GM21576 (cell line): ENCODE results near the gene CUEDC2.

Experiments used
- ATAC-seq: cut with Tn5 transposase; IDR thresholded peaks from one replicate; pipeline ENCODE4 v1.9.1; 2021; ENCODE audit warnings: mild to moderate bottlenecking, moderate library complexity; ENCODE audit not compliant: unreplicated experiment

Gene CUEDC2

DNA sequence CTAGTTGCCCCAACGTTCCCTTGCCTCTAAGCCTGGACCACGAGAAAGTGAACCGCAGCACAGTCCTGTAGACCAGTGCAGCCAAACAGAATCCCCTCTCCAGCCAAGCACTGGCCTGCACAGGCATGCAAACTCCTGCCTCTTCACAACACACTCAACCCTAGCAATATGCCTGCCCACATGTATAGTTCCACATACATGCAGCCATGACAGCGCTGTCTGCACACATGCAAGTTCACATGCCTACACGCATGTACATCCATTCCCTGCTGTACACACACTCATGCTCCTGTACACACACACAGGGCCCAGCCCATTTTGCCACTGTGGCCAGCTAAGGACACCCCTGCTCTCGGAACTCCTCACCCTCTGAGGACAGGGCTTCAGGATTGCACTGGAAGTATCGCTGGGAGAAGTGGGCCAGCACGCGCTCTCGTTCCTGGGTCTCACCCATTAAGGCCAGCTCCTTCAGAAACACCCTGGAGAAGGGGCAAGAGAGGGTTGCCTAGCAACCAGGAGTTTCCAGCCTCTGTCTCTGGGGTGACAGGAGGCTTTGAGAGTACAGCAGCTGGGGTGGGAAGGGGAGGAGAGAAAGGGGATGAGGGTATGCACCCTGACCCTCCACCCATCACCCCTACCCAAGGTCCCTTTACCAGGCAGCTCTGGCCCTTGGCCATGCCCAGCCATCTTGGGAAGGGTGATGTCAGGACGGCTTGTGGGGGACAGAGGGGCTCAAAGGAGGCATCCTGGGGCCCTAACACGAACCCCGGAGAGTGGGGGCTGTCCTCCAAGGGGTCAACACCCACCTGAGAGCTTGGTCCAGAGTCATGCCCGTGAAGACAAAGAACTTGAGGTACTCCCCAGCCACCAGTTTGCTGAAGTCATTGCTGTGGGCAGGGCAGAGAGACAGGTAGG lies 20.8 kb downstream of the CUEDC2 start:
- ATAC-seq = no peak

DNA sequence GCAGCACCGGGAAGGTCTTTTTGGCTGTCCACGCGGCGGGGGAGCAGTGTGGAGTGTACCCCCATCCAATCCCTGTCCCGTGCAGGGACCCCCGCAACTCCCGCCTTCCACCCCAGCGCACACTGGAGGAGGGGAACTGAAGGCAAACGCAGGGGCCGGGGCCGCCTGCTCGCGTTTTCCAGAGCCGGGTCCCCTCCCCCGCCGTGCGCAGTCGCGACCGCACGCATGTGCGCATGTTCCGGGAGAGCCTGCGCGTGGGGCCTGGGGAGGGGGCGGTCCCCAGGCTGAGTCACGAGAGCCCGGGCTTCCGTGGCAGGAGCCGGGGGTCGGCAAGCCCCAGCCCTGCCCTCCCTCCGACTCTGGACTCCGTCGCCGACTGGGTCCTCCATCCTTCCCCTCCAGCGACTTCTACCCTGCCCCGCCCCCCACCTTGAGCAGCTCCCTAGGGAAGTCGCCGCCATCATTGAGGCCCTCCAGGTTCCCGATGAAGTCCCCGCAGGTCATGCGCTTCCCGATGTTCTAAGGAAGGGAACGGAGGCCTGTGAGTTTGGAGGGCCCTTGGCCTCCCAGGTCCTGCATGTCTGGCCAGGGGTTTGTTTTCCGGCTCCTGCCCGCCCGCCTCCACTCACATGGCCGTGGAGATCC lies 21.8 kb downstream of the CUEDC2 start:
- ATAC-seq = no peak

DNA sequence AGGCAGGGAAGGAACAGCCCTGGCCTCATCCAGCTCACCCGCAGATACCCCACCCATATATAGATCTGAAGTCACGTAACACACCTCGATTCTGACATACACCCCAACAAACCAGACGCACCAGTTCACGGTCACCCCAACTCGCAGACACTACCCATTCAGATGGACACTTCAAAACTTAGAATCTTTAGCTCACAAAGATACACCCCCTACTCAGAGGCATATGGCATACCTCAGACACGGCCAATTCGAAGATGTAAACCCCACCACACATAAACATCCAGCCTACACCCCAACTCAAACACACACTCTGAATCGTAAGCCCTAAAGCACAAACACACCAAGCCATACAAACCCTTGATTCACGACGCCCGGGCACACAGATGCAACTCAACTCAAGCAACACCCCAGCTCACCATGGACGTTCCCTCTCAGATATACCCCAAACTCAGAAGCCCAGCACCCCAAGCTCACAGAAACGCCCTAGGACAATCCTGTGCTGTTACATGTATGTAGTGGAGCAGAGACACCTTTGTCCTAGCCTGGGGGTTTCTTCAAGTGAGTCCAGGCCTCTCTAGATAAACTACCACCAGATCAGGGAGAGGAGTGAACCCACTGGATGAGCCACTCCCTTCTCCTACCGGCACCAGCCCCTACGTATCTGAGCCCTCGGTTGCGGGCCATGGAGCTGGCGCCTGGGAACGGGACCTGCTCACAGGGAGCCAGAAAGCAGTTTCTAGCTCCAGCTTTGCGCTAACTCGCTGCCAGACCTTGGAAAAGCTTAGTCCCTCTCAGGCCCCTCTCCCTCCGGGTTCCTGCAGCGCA lies 22.6 kb downstream of the CUEDC2 start:
- no peak for ATAC-seq

DNA sequence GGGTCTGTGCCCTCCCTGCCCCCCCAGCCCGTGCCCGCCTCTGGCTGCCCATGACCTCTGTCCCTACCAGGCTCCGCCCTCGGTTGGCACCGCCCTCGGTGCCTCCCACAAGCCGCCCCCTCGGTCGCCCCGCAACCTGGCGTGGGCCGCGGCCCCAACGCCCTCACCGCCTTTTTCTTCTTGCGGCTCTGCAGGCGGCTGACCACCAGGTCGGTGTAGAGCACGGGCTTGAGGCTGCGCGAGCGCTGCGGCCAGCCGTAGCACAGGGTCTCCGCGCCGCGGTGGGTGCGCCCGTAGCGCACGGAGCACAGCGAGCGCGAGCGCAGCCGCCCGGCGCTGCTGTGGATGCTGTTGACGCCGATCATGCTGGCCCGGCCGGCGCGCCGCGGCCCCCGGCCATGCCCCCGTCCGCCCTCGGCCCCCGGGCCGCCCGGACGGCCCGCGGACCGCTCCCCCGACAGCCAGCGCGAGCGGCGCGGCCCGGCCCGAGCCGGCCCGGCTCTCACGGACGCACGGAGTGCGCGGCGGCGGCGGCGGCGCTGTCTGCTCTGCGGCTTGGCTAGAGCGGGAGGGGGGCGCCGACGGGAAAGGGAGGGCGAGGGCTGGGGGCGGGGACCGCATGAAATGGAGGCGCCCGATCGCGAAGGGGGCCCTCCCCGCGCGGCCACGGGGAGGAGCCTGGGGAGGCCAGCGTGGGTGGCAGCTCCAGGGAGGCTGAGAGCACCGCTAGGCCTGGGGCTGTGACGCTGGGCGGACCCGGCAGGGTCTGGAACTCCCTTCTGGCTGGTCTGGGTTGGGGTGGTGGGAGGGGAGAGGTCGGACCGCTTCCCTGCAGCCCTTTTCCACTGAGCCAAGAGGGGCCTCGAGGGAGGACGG lies 23.4 kb downstream of the CUEDC2 start:
- ATAC-seq = no peak

DNA sequence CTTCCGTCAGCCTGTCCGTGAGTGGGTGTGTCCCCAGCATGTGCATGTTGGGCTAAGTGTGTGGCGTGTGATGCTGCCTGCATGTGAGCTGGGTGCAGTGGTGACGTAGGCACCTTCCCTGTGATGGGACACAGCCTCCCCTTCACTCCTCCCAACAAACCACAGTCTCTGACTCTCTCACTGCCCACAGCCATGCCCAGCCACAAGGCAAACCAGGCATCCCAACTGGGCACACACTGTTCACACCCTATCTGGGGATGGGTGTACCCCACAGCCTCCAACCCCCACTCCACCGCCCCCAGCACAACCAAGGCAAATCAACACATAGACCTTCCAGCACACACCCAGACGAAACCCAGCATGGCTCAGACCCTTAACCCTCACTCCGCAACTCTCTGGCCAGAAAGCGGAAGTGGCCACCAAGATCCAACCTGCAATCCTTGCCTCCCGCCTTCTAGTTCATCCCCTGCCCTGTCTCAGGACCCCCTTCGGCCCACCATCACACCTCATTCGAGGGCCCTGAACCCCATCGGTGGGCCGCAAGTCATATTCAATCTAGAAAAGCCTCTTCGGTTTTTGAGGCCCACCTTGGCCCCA lies 24.1 kb downstream of the CUEDC2 start:
- ATAC-seq = no peak

DNA sequence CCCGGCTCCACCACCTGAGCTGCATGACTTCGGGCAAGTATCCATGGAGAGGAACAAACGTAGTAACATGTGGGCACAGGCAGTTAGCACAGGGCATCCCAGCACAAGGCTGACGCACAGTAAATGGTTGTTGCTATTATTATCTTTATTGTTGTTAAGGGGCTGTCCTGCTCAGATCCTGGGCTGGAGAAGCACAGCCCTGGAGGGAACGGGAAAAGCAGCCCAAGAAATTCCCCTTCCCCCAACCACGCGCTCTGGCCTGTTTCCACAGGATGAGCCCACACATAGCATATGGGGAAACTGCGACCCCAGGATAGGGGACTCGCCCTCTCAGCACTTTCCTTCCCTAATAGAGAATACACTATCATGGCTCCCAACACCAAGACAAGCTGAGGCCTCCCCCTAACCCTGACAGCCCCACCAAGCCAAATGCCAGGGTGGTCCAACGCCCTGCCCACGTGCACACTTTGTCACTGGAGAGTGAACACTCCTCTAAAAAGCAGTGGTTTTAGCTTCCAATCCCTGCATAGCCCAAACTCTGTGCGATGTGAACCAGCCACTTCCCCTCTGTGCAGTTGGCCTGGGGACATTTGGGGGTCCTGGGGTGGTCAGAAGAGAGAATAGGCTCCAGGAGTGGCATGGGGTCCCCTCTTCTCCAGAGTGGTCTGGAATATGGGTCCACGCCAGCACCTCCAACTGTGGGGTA lies 24.8 kb downstream of the CUEDC2 start:
- no peak for ATAC-seq

DNA sequence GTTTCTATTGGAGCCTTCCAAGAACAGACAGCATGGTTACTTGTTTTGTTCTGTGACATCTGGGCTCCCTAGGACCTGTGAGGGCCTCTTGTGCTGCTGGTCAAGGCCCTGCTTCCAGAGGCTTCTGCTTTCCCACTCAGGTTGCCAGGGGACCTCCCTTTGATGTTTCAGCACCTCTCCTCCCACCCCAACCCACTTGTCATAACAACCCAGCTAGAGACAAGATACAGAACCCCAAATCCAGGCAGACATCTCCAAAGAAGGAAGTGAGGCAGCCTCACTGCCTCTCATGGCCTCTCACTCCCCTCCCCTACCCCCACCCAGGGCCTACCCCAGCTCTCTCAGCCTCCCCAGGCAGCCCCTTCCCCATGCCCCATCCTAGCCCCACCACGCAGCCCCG lies 25.6 kb downstream of the CUEDC2 start:
- no peak for ATAC-seq

DNA sequence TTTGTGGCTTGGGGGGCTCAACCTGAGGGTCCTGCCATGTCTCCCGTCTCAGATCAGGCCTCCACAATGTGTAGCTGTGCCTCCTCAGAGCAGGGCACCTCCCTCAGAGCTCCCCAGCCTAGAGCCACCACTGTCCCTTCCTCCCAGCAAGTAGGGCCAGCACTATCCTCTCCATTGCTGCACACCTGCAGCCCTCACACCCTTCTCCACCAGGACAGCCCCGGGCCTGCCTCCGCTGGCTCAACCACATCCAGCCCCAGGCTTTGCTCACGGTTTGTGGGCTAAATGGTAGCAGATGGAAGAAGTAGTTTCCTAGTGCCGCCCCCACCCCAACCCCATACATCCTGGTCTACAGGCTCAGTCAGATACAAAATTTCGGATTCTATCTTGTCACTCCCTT lies 26.7 kb downstream of the CUEDC2 start:
- no peak for ATAC-seq

DNA sequence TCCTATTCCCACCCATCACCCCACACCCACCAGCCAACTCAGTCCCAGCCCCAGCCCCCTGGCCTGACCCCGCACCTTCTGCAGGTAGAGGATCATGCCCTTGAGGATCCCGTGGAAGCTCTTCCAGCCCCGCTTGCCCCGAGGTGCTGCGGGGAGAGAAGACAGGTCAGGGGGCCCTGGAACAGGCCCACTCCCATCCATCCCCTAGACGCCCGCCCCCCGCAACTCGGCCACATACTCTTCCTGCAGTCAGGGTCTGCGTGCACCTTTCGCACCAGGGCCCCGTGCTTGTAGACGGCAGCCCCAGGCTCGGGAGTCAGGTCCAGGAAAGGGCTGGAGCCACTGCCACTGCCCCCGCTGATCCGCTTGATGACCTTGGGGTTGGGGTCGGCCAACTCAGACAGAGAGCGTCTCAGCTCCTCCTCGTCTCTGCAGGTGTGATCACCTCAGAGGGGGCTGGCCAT lies 27.2 kb downstream of the CUEDC2 start:
- no peak for ATAC-seq

DNA sequence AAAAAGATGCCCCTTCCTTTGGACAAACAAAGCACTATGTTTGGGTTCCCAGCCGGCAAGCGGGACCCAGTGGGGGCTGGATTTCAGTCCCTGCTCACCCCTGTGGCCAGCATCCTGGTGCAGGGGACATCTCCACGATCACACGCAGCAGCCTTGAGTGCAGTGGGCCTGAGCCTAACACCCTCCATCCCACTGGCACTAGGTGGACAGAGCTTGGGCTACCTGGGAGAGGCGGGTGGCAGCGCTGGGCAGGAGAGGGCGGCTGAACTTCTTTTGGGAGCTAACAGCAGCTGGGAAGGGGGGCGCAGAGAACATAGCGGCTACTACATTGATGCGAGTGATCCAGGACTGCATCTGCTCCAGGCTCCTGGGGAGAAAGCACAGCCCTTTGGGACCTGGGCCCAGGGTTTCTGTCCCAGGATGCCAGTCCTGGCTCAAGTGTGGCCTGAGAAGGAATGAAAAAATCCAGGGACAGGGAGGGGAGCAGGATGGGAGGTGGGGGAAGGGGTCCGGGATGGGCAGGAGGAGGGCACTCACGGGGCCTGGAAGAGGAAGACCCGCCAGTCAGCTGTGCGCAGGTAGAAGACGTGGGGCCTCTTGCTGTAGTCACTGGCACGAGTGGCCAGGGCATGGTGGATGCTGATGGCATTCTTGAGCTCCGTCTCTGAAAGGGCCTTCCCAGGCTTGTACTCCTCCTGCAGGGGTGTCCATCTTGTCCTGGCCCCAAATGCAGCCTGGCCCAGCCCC lies 27.8 kb downstream of the CUEDC2 start:
- no peak for ATAC-seq

DNA sequence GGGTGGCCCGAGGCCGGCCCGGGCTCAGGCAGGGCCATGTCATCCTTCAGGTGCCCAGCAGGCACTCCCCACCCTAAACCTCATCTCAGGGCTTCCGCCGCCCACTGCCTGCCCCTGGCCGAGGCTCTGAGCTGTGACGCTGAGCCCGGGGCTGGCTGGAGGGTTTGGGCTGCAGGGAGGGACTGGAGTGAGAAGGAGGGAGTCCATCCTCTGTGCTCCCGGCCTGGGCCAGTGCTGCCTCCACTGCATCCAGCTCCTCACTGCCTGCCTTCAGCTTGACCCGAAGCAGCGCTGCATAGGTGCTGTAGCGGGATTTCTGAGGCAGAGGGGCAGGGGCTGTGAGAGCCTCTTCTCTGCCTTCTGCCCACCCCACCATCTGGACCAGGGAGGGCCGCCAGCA lies 29.3 kb downstream of the CUEDC2 start:
- ATAC-seq = no peak

DNA sequence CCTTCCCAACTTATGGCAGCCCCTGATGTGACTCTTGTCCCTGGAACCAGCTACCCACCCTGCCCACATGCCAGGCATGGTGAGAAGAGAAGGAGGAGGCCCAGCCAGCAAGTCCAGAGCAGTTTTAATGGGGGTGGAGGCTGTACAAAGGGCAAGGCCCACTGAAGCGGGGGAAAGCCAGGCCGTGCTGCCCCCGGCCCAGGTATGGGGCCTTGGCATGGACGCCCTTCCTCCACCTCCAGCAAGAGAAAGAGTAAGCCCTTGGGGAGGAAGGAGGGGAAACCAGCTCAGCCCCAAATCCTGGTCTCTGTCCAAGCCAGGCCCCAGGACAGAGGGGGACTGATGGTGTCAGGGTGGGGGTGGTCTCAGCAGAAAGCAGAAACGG lies 29.9 kb downstream of the CUEDC2 start:
- ATAC-seq = no peak

DNA sequence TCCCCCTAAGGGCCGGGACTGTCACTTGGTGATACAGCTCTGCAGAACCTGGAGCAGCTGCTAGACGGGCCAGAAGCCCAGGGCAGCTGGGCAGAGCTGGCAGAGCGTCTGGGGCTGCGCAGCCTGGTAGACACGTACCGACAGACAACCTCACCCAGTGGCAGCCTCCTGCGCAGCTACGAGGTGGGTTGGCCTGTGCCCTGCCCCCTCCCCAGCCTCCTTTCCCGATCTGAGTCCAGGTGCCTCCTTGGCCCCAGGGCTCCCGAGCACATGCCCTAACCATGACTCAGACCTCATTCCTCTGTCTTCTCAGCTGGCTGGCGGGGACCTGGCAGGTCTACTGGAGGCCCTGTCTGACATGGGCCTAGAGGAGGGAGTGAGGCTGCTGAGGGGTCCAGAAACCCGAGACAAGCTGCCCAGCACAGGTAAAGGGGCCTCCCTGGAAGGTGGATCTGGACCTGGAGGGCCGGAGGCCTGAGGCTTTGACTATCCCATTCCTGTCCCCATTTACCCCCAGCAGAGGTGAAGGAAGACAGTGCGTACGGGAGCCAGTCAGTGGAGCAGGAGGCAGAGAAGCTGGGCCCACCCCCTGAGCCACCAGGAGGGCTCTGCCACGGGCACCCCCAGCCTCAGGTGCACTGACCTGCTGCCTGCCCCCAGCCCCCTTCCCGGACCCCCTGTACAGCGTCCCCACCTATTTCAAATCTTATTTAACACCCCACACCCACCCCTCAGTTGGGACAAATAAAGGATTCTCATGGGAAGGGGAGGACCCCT lies 30.5 kb downstream of the CUEDC2 start:
- no peak for ATAC-seq

DNA sequence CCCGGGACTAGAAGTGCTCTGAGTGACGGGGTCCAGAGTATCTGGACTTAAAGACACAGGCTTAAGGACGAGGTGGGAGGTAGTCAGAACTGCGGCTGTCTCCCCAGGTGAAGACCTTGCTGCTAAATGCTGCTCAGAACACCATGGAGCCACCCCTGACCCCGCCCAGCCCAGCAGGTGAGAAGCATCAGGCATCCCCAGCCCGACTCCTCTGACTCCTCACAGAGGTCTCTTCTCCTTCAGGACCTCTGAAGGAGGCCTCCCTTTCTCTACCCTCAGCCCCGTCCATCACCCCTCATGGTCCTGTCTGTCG lies 31.1 kb downstream of the CUEDC2 start:
- no peak for ATAC-seq

DNA sequence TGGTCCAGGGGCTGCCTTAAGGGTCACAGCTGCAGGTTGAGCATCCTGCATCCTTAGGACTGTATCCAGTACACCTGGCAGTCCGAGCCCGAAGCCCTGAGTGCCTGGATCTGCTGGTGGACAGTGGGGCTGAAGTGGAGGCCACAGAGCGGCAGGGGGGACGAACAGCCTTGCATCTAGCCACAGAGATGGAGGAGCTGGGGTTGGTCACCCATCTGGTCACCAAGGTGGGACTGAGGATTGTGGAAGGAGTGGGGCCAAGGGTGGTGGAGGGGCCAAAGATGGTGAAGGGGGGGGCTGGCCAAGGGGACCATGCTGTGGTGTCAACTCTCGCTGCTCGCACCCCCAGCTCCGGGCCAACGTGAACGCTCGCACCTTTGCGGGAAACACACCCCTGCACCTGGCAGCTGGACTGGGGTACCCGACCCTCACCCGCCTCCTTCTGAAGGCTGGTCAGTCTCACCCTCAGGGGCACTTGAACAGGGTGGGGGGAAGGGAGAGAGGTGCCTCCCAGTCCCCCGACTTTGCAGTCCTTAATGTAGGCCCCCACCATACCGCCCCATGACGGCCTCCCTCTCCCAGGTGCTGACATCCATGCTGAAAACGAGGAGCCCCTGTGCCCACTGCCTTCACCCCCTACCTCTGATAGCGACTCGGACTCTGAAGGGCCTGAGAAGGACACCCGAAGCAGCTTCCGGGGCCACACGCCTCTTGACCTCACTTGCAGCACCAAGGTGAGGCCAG lies 31.6 kb downstream of the CUEDC2 start:
- no peak for ATAC-seq

DNA sequence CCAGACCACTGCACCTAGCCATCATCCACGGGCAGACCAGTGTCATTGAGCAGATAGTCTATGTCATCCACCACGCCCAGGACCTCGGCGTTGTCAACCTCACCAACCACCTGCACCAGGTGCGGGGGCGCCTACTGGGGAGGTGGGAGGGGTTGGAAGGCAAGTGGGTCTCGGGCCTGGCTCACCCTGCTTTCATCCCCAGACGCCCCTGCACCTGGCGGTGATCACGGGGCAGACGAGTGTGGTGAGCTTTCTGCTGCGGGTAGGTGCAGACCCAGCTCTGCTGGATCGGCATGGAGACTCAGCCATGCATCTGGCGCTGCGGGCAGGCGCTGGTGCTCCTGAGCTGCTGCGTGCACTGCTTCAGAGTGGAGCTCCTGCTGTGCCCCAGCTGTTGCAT lies 32.3 kb downstream of the CUEDC2 start:
- no peak for ATAC-seq

DNA sequence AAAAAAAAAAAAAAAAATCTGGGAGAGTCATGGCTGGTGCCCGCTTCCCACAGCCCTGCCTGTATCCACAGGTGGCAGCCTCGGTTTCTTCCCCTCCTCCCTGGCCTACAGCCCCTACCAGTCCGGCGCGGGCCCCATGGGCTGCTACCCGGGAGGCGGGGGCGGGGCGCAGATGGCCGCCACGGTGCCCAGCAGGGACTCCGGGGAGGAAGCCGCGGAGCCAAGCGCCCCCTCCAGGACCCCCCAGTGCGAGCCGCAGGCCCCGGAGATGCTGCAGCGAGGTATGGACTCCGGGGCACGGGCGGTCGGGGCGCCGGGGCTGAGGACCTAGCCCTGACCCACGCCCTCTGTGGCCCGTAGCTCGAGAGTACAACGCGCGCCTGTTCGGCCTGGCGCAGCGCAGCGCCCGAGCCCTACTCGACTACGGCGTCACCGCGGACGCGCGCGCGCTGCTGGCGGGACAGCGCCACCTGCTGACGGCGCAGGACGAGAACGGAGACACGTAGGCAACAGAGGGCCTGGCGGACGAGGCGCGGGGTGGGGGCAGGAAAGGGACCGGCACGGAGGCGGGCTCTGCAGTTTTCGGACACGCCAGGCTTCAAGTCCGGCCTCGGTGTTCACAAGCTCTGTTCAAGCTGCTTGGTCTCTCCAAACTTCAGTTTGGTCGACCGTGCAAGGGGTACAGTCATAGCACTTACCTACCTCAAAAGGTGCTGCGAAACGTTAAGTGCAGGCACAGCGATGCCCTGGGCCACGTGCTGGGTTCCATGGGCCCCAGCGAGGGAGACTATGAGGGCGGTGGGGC lies 33.0 kb downstream of the CUEDC2 start:
- ATAC-seq = peak; percentile 39
